Upper lobe of left lung (tissue), 4 donors: ENCODE data around the gene CEP128.

Experiments used
- POLR2A ChIP-seq, 4 donors: fragments of 450-650 bp; IDR thresholded peaks; one replicate each; pipeline ENCODE4 v1.5.1; 2016 to 2017; ENCODE audit warnings: antibody characterized with exemption in 4 of 4, mild to moderate bottlenecking in 2 of 4
- TF ChIP-seq, protein P1 (sequence below), 6 experiments: fragments of 450-650 bp in 4 of 6; fragments of 200-600 bp in 2 of 6; sonication (generic) in 2 of 6; IDR thresholded peaks; one replicate each; pipeline ENCODE4 v1.5.1; 2016 to 2019; ENCODE audit warnings: antibody characterized with exemption in 6 of 6

DNA sequence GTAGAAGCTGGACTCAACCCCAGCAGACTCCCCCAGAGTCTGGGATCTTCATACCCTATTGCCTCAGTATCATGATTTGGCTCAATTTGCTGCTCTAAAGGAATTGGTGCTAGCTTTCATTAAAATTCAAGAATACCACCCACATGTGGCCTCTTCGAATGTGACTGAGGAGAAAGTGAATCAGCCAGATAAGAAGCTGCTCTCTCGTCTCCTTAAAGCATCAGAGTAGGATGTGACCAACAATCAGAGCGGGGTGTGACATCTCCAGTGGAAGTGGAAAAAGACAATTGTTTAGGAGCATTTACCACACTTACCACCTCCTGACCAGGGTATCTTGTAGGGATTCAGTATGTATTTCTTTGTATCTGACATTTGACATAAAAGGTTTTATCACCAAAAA is 452.0 kb downstream of the CEP128 start:
- TF ChIP-seq, protein P1, sequence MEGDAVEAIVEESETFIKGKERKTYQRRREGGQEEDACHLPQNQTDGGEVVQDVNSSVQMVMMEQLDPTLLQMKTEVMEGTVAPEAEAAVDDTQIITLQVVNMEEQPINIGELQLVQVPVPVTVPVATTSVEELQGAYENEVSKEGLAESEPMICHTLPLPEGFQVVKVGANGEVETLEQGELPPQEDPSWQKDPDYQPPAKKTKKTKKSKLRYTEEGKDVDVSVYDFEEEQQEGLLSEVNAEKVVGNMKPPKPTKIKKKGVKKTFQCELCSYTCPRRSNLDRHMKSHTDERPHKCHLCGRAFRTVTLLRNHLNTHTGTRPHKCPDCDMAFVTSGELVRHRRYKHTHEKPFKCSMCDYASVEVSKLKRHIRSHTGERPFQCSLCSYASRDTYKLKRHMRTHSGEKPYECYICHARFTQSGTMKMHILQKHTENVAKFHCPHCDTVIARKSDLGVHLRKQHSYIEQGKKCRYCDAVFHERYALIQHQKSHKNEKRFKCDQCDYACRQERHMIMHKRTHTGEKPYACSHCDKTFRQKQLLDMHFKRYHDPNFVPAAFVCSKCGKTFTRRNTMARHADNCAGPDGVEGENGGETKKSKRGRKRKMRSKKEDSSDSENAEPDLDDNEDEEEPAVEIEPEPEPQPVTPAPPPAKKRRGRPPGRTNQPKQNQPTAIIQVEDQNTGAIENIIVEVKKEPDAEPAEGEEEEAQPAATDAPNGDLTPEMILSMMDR (IDR thresholded peaks at IDR 0.05), result no peak
- TF ChIP-seq POLR2A (IDR thresholded peaks at IDR 0.05), result no peak
